A172 (cell line): ENCODE measurements around the gene ANKRD1. TPM values are rescaled to one million over a fixed set of nuclear protein-coding genes. Genes with fewer than 3 reads are reported as not detected.

ENCODE experiments used
- DNase-seq: peaks from one replicate; pipeline ENCODE4 v3.0.0-alpha.2; 2015; ENCODE audit warnings: low spot score
- total RNA-seq: library from RNA; depleted of rRNA; stranded (reverse); fragments of >200 nt; shearing (Covaris generic); gene quantifications from 2 replicates; pipeline ENCODE4 v1.2.3, GENCODE V29; 2014

The ANKRD1 gene
- total RNA-seq, 1 experiment from 2014 or later: 1,018 TPM

GRCh38 chr10:90935581-90936275, 14.8 kb upstream of the ANKRD1 start:
- peak; percentile 31 for DNase-seq

GRCh38 chr10:90930971-90931871, 10.3 kb upstream of the ANKRD1 start:
- DNase-seq: peak; percentile 99

GRCh38 chr10:90930070-90930837, 9.4 kb upstream of the ANKRD1 start:
- peak; percentile 92 for DNase-seq

- no peak for DNase-seq
Measured at GRCh38 chr10:90929179-90929578, 8.3 kb upstream of the ANKRD1 start.

GRCh38 chr10:90927293-90927692, 6.4 kb upstream of the ANKRD1 start:
- no peak for DNase-seq

- no peak for DNase-seq
Measured at GRCh38 chr10:90925079-90926029, 4.5 kb upstream of the ANKRD1 start.

- DNase-seq: no peak
Measured at GRCh38 chr10:90924552-90924951, 3.7 kb upstream of the ANKRD1 start.

- DNase-seq: no peak
Measured at GRCh38 chr10:90923111-90923731, 2.3 kb upstream of the ANKRD1 start.

GRCh38 chr10:90921906-90922305, 1.0 kb upstream of the ANKRD1 start:
- peak; percentile 52 for DNase-seq

GRCh38 chr10:90919683-90920574, 958 bp downstream of the ANKRD1 start:
- DNase-seq: peak; percentile 54

- DNase-seq: peak; percentile 29
Measured at GRCh38 chr10:90917968-90918318, 2.9 kb downstream of the ANKRD1 start.

- peak; percentile 49 for DNase-seq
Measured at GRCh38 chr10:90917238-90917967, 3.5 kb downstream of the ANKRD1 start.

- DNase-seq: peak; percentile 30
Measured at GRCh38 chr10:90916392-90917237, 4.3 kb downstream of the ANKRD1 start.

- DNase-seq: peak; percentile 35
Measured at GRCh38 chr10:90915766-90916075, 5.2 kb downstream of the ANKRD1 start.

- DNase-seq: peak; percentile 31
Measured at GRCh38 chr10:90914992-90915765, 5.7 kb downstream of the ANKRD1 start.

- peak; percentile 42 for DNase-seq
Measured at GRCh38 chr10:90913774-90914420, 7.0 kb downstream of the ANKRD1 start.
